Measurements from ENCODE around the gene RAPGEF4. TPM values are rescaled to one million over a fixed set of nuclear protein-coding genes. Genes with fewer than 3 reads are reported as not detected.
A peak's percentile ranks its signal among the peaks of the same experiment; 100 is the strongest.

Gene RAPGEF4
- total RNA-seq, 6 experiments from 2014 or later: 9.5 to 18.4 (median 14.7) TPM

DNA sequence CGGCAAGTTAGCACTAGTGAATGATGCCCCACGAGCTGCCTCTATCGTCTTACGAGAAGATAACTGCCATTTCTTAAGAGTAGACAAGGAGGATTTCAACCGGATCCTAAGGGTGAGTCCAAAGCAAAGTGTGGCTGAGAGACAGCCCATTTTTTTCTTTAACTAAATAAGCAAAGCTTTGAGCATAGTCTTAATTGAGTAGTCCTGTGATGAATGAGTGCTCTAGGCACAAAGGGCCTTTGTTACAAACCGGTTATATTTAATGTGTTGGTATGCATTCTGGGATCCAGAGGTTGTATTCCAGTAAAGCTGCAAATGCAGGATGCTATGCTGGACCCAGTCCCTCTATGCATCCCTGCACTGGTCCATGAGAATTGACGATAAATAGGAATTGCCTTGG lies 253.1 kb downstream of the RAPGEF4 start:
- H3K27me3 ChIP-seq: no peaks in the 10 kb centered on the region
- H3K36me3 ChIP-seq: peaks cover 0 to 10% (median under 1%) of the 10 kb centered on the region in 4 donors
- intact Hi-C loops (cut with DNase I): no loop called here
- 95% methylated on average over 6 of the region's 7 CpGs for WGBS (ENCODE audit: insufficient coverage, low coverage, low lambda C conversion rate, missing lambda C conversion rate)
- no peaks in the 10 kb centered on the region for H3K9me3 ChIP-seq
- ATAC-seq: no peak
- H3K4me3 ChIP-seq: no peak overlapping the region
- H3K27ac ChIP-seq: no peak overlapping the region
- H3K4me1 ChIP-seq: peaks cover 0 to 12% (median 5%) of the 10 kb centered on the region in 4 donors
- no peak for TF ChIP-seq POLR2A (IDR thresholded peaks at IDR 0.05)
- TF ChIP-seq, protein P1, sequence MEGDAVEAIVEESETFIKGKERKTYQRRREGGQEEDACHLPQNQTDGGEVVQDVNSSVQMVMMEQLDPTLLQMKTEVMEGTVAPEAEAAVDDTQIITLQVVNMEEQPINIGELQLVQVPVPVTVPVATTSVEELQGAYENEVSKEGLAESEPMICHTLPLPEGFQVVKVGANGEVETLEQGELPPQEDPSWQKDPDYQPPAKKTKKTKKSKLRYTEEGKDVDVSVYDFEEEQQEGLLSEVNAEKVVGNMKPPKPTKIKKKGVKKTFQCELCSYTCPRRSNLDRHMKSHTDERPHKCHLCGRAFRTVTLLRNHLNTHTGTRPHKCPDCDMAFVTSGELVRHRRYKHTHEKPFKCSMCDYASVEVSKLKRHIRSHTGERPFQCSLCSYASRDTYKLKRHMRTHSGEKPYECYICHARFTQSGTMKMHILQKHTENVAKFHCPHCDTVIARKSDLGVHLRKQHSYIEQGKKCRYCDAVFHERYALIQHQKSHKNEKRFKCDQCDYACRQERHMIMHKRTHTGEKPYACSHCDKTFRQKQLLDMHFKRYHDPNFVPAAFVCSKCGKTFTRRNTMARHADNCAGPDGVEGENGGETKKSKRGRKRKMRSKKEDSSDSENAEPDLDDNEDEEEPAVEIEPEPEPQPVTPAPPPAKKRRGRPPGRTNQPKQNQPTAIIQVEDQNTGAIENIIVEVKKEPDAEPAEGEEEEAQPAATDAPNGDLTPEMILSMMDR (IDR thresholded peaks at IDR 0.05): no peak
- no peak for DNase-seq

DNA sequence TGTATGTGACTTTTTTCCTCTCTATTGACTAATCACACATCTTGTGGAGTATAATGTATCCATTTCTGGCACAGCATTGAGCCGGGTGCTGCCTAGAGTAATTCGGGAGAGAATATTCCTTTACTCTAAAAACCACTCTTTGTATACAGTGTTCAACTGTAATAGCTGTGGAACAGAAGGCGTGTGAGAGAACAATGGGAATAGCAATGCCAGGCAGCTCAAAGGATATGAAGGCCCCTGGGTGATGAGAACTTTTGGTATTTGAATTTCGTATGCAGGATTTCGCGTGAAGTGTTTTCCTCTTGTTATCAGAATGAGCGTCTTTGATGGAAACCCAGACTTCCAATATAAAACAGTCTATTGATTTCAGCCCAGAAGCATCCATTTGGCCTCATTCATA lies 255.4 kb downstream of the RAPGEF4 start:
- no peak for TF ChIP-seq POLR2A (IDR thresholded peaks at IDR 0.05)
- TF ChIP-seq, protein P1 (IDR thresholded peaks at IDR 0.05): no peak
- Histone ChIP-seq H3K9me3 (no peaks in the 10 kb centered on the region), H3K4me1 (peaks cover 0 to 7% (median 3%) of the 10 kb centered on the region in 4 donors), H3K4me3 (no peak overlapping the region), H3K27ac (no peak overlapping the region), H3K36me3 (peaks cover 0 to 10% (median under 1%) of the 10 kb centered on the region in 4 donors), H3K27me3 (no peaks in the 10 kb centered on the region)
- DNase-seq (no peak), ATAC-seq (no peak)
- intact Hi-C loops (cut with DNase I): no loop called here
- WGBS (ENCODE audit: insufficient coverage, low coverage, low lambda C conversion rate, missing lambda C conversion rate): 97% methylated on average over 7 of the region's 7 CpGs

DNA sequence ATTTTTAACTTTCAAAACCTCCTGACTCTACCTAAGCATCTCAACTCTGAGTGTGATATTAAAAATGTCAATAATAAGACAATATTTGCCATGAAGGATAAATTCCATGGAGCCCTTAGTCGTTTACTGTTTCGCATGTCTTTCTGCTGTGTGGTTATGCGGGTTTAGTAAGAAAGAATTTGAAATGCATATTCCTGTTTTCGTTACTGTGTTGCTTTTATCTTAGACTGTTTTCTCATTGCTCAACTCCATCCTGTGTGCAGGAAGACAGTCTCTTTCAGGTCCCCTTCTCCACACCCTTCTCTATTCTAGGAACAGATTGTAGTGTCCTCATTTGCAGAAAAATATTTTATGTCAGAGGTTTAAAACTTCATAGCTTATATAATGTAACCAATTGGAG lies 257.5 kb downstream of the RAPGEF4 start:
- DNase-seq (no peak), ATAC-seq (no peak)
- H3K27ac ChIP-seq: no peak overlapping the region
- H3K36me3 ChIP-seq: peaks cover 0 to 10% (median under 1%) of the 10 kb centered on the region in 4 donors
- WGBS (ENCODE audit: insufficient coverage, low coverage, low lambda C conversion rate, missing lambda C conversion rate): 69% methylated on average over 4 of the region's 4 CpGs
- TF ChIP-seq, protein P1 (IDR thresholded peaks at IDR 0.05): no peak
- no peak for TF ChIP-seq POLR2A (IDR thresholded peaks at IDR 0.05)
- H3K4me1 ChIP-seq: no peaks in the 10 kb centered on the region
- no peak overlapping the region for H3K4me3 ChIP-seq
- H3K27me3 ChIP-seq: no peaks in the 10 kb centered on the region
- intact Hi-C loops (cut with DNase I): no loop called here
- no peaks in the 10 kb centered on the region for H3K9me3 ChIP-seq

DNA sequence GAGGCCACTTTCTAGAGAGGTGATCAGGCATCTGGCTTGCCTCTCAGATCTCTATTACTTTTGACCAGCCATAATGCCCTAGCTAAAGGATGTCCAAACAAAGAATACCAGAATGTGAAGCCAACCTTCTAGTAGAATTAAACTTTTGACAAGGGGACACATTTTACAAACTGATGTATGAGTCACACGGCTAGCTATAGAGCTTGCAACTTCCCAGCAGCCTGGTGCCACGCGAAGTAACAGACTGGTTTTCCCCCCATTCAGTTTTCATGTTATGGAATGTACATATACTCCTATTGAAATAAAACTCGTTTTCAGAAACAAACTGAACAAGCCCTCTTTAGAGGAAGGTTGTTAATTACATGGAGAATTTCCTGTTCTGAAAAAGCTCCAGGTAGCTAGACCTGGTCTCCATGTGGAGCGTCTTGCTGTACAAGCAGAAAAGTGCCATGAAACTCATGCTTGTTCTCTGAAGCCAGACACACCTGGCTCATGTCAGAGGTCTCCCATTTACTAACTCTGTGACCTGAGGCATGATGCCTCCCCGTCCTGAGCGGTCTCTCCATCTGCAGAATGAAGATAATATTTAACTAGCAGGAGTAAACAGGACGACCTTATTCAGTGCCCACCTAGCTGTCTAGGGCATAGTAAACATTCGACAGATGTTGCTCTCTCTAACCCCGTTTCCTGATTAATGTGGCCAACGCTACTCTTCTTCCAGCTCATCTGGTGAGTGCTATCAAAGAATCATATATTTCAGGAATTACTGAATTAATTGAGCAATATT lies 258.5 kb downstream of the RAPGEF4 start:
- no peak for DNase-seq
- Histone ChIP-seq H3K9me3 (no peaks in the 10 kb centered on the region), H3K4me3 (no peak overlapping the region), H3K36me3 (peaks cover 0 to 3% (median under 1%) of the 10 kb centered on the region in 4 donors), H3K27ac (no peak overlapping the region), H3K4me1 (no peaks in the 10 kb centered on the region), H3K27me3 (no peaks in the 10 kb centered on the region)
- ATAC-seq: peak; percentile 29 to 72 (median 55)
- WGBS (ENCODE audit: insufficient coverage, low coverage, low lambda C conversion rate, missing lambda C conversion rate): 47% methylated on average over 10 of the region's 11 CpGs
- intact Hi-C loops (cut with DNase I): no loop called here
- TF ChIP-seq, protein P1 (IDR thresholded peaks at IDR 0.05): no peak
- TF ChIP-seq POLR2A (IDR thresholded peaks at IDR 0.05): no peak
